Muscle layer of duodenum (tissue), 2 donors: ENCODE measurements around the gene MAPK8.

ENCODE experiments used
- H3K27ac ChIP-seq: one replicate; pipeline ENCODE4 v1.7.0; 2013; ENCODE audit warnings: mild to moderate bottlenecking, low read length
- H3K27me3 ChIP-seq: one replicate; pipeline ENCODE4 v1.7.0; 2013; ENCODE audit warnings: low read depth, mild to moderate bottlenecking, control low read depth, low read length
- H3K36me3 ChIP-seq, 2 donors: one replicate each; pipeline ENCODE4 v1.7.0; 2013; ENCODE audit warnings: low read length in 2 of 2, control low read depth in 1 of 2, mild to moderate bottlenecking in 1 of 2; ENCODE audit not compliant: insufficient read depth in 2 of 2, control insufficient read depth in 1 of 2
- H3K4me1 ChIP-seq, 2 donors: one replicate each; pipeline ENCODE4 v1.7.0; 2013; ENCODE audit warnings: low read length in 2 of 2, mild to moderate bottlenecking in 2 of 2, control low read depth in 1 of 2, moderate library complexity in 1 of 2; ENCODE audit not compliant: insufficient read depth in 2 of 2, control insufficient read depth in 1 of 2
- H3K4me3 ChIP-seq, 2 donors: one replicate each; pipeline ENCODE4 v1.7.0; 2013; ENCODE audit warnings: low read length in 2 of 2, low read depth in 1 of 2, mild to moderate bottlenecking in 1 of 2
- H3K9me3 ChIP-seq, 2 donors: one replicate each; pipeline ENCODE4 v1.7.0; 2013; ENCODE audit warnings: low read length in 2 of 2, control low read depth in 1 of 2, mild to moderate bottlenecking in 1 of 2; ENCODE audit not compliant: control insufficient read depth in 1 of 2
- donor health status: healthy.

Gene MAPK8

DNA sequence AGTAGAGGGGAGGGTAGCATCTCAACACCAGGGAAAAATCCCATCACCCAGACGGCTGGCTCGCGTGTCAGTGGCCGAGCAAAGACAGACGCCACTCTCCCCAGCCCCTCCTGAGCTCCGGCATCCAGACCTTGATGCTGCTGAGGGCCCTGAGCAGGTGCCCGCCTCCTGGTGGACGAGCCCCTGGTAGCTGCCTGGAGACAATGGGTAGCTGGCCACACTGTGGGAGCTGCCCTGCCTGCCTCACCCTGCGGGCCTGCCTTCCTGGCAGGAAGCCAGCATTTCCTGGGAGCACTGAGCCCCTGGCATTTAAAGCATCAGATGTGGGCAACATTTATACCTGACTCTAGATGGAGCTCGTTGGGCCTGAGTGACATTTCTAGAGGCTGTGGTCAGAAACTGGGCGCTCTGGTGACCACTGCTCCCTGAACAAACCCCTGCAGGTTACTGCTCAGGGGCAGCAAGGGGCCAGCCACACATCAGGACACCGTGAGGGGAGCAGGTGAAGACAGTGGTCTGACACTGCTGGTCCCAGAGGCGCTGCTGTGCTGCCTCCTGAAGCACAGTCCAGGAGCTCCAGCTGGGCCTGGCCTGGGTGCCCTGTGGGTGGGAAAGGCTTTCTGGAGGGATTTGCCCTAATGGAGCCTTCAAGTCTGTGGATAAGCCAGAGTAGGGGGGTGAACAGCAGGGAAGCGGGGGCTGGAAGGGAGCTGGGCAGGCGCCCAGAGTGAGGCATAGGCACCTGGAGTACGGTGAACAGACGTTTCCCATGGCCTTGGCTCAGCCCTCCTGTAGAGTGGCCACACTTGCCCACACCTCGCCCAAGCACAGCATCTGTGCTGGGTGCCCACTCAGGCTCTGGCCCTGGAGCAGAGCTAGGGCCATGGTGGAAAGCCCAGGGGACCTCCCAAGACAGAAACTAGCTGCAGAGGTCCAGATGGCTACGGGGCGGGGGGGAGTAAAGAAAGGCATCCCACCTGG is 138.7 kb downstream of the MAPK8 start:
- no peaks in the 10 kb centered on the region for H3K4me1 ChIP-seq
- no peak overlapping the region for H3K27ac ChIP-seq
- H3K4me3 ChIP-seq = no peak overlapping the region
- H3K27me3 ChIP-seq = no peaks in the 10 kb centered on the region
- no peaks in the 10 kb centered on the region for H3K36me3 ChIP-seq
- no peaks in the 10 kb centered on the region for H3K9me3 ChIP-seq

DNA sequence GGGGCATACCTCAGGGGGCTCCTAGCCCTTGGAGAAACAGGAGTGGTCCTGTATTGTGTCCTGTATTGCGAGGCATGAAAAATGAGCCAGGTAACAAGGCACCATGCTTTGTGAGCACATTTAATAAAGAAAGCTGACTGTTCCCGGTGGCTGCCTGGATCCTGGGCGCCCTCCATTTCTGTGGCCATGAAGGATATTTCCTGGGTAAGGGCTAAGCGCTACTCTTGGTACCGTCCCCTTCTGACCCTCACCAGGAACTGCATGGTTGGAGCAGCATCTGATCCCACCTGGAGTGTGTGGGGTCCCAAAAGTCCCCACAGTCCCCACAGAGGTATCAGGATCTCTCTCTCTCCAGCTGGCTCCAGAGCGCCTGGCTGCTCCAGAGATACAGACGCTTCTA is 139.5 kb downstream of the MAPK8 start:
- no peak overlapping the region for H3K27ac ChIP-seq

GRCh38 chr10:48446785-48447184 is 140.3 kb downstream of the MAPK8 start:
- H3K27me3 ChIP-seq = no peaks in the 10 kb centered on the region
- no peaks in the 10 kb centered on the region for H3K36me3 ChIP-seq
- H3K9me3 ChIP-seq = no peaks in the 10 kb centered on the region
- H3K4me1 ChIP-seq = no peaks in the 10 kb centered on the region
- no peak overlapping the region for H3K4me3 ChIP-seq
- H3K27ac ChIP-seq = no peak overlapping the region

More for the DNA sequence above, 139.5 kb downstream of the MAPK8 start:
- H3K9me3 ChIP-seq = no peaks in the 10 kb centered on the region
- no peaks in the 10 kb centered on the region for H3K27me3 ChIP-seq
- H3K36me3 ChIP-seq = no peaks in the 10 kb centered on the region
- no peaks in the 10 kb centered on the region for H3K4me1 ChIP-seq
- no peak overlapping the region for H3K4me3 ChIP-seq

DNA sequence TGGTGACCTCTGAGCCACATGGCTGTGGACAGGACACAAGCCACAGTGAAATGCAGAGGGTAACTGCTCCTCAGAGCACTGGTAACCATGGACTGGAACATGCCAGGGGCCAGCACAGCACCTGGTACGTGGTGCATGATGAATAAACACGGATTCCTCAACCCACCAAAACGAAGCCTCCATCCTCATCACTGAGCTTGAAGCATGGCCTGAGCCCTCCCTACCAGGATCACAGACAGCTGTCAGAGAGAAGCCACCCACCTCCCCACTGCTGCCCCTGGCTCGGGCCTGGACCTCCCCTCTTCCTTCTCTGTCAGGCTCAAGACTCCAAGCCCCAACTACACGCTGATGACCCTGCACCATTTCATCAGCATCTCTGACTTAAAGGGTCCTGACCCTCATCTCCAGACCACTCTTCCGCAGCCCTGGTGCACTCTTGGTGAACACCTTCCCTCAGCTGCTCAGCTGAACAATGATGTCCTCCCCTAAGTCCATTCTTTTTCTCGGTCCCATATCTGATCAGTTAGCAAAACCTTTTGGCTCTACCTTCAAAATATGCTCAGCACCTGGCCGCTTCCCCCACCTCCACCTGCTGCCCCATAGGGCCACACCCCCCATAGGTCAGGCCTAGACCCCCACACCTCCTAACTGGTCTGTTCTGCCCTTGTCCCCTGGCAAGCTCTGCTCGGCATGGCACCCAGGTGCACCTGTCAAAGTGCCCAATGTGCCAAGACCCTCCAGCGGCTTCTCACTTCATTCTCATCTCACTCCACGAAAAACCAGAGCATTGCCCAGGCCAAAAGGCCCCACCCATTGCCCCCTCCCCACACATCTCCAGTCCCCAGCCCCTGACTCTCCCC is 141.1 kb downstream of the MAPK8 start:
- no peaks in the 10 kb centered on the region for H3K4me1 ChIP-seq
- no peak overlapping the region for H3K27ac ChIP-seq
- H3K9me3 ChIP-seq = no peaks in the 10 kb centered on the region
- H3K36me3 ChIP-seq = no peaks in the 10 kb centered on the region
- H3K27me3 ChIP-seq = no peaks in the 10 kb centered on the region
- H3K4me3 ChIP-seq = no peak overlapping the region

DNA sequence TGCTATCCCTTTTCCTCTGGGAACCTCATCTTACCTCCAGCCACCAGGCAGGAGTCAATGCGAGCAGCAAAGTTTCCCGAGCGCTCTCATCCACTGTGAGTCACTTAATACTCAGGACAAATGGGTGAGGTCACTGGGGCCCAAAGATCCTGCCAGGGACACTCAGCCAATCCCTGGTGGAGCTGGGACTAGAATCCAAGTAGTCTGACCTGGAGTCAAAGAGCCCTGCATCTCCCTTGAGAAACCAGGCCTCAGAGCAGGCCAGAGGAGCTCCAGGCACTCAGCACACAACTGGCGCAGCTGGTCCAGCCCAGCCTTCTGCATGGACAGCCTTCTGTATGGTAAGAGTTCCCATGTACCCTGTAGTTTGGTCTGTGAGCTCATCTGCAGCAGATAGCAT is 142.3 kb downstream of the MAPK8 start:
- no peaks in the 10 kb centered on the region for H3K9me3 ChIP-seq
- H3K4me1 ChIP-seq = no peaks in the 10 kb centered on the region
- no peak overlapping the region for H3K4me3 ChIP-seq
- H3K36me3 ChIP-seq = no peaks in the 10 kb centered on the region
- no peak overlapping the region for H3K27ac ChIP-seq
- H3K27me3 ChIP-seq = no peaks in the 10 kb centered on the region

GRCh38 chr10:48449501-48450232 is 143.2 kb downstream of the MAPK8 start:
- no peak overlapping the region for H3K27ac ChIP-seq
- H3K4me1 ChIP-seq = no peaks in the 10 kb centered on the region
- H3K36me3 ChIP-seq = no peaks in the 10 kb centered on the region
- no peak overlapping the region for H3K4me3 ChIP-seq
- no peaks in the 10 kb centered on the region for H3K9me3 ChIP-seq
- H3K27me3 ChIP-seq = no peaks in the 10 kb centered on the region

DNA sequence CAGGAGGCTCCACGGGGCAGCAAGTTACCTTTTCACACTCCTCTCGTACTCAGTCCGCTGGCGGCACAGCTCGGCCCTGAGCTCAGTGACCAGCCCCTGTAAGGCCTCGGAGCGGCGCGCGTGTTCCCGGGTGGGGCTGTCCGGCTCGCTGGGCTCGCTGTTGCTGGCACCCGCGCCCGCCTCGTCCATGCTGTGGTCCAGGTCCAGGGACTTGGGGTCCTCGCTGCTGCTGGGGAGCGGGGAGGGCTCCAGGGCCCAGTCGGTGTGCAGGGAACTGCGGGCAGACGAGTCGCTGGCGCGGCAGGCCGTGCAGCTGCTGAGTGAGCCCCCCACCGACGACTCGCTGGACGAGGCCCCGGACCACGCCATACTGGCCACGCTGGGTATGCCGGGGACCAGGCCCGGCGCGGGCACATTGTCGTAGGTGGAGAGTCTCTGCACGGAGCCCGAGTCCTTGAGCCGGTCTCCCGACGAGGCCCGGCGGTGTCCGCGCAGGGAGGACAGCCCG is 143.8 kb downstream of the MAPK8 start:
- no peak overlapping the region for H3K4me3 ChIP-seq
- no peaks in the 10 kb centered on the region for H3K4me1 ChIP-seq
- H3K27me3 ChIP-seq = no peaks in the 10 kb centered on the region
- no peak overlapping the region for H3K27ac ChIP-seq
- no peaks in the 10 kb centered on the region for H3K36me3 ChIP-seq
- H3K9me3 ChIP-seq = no peaks in the 10 kb centered on the region

DNA sequence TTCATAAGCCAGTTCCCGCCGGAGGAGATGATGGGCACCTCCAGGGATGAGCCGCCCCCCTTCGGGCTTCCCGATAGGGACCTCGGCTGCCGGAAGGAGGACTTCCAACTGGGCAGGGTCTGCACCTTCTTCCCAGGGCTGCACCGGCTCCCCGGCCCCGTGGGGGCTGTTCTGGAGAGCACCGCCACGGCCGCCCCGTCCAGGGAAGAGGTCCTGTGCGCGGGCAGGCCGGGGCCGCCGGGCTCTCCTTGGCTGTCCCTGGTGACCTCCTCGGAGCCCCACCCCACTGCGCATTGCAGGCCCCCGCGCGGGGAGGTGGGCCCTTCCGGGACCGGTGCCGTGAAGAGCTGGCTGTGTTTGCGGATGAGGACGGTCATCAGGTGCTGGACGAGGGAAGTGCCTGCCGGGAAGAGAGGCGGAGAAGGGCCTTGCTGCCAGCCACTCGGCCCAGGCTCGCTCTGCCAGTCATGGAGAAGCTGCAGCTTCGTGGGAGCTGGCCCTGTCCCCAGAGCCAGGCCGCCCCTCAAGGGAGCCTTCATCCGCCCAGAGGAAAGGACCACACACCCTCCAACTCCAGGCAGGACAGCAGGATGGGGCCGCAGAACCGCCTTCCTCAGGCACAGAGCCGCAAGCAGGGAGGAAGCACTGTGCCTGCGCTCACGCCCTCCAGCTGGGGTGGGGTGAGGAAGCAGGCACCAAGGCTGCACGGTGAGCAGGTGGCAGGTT is 144.4 kb downstream of the MAPK8 start:
- Histone ChIP-seq H3K9me3 (no peaks in the 10 kb centered on the region), H3K36me3 (no peaks in the 10 kb centered on the region), H3K4me3 (no peak overlapping the region), H3K27ac (no peak overlapping the region), H3K4me1 (no peaks in the 10 kb centered on the region), H3K27me3 (no peaks in the 10 kb centered on the region)

DNA sequence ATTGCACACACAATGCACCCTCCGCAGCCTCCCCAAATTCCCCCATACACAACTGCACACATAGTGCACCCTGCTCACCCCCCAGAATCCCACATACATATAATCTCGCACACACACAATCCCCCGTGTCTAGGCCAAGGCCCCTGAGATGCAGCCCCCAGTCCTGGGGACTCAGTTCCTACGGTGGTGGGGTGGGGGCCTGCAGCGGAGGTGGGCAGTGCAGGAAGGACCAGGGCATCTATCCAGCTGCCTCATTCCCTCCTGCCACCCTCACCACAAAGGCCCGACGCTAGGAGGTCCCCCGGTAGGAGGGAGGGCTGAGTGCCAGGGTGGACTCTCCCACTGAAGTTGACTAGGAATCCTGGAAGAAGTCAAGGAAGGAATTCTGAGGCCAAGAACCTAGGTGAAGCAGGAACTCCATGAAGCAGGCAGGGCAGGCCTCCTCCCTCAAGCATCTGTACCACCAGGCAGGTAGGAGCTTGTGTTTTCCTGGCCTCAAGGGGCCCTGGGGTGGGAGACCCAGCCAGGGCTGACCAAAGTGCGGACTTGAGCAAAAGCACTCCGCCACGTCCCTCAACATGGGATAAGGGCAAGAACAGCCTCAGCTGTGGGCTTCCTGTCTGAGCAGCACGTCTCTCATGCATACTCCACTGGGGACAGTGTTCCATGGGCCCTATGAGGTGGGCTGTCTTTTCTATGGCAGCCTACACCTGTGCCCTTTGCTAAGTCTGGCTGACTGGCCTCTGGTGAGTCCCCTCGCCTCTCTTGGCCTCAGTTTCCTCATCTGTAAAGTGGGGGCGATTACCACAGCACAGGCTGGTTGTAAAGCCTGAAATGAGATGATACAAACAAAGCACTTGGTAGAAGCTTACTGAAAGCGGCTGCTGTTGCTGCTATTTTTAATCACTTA is 145.7 kb downstream of the MAPK8 start:
- no peak overlapping the region for H3K4me3 ChIP-seq
- no peaks in the 10 kb centered on the region for H3K27me3 ChIP-seq
- no peaks in the 10 kb centered on the region for H3K36me3 ChIP-seq
- H3K9me3 ChIP-seq = no peaks in the 10 kb centered on the region
- H3K4me1 ChIP-seq = peaks cover 3 to 7% of the 10 kb centered on the region in 2 donors
- no peak overlapping the region for H3K27ac ChIP-seq
